Activated naive CD4-positive, alpha-beta T cell (primary cell): Measurements from ENCODE around the gene MED22.

ENCODE experiments used
- DNase-seq, 4 experiments: peaks; one replicate each; lab custom pipeline; 2025; lab: John Stamatoyannopoulos, UW

The MED22 gene

GRCh38 chr9:133355881-133356357, 8.0 kb upstream of the MED22 start:
- no peak for DNase-seq

- DNase-seq, result no peak
These were observed 6.8 kb upstream of the MED22 start for GRCh38 chr9:133354766-133355165.

GRCh38 chr9:133353548-133353947, 5.6 kb upstream of the MED22 start:
- no peak for DNase-seq

- no peak for DNase-seq
These were observed 4.9 kb upstream of the MED22 start for GRCh38 chr9:133352635-133353340.

GRCh38 chr9:133351908-133352634, 4.1 kb upstream of the MED22 start:
- no peak for DNase-seq

GRCh38 chr9:133351526-133351907, 3.6 kb upstream of the MED22 start:
- no peak for DNase-seq

GRCh38 chr9:133349965-133350616, 2.2 kb upstream of the MED22 start:
- no peak for DNase-seq

- no peak for DNase-seq
These were observed 1.0 kb upstream of the MED22 start for GRCh38 chr9:133348718-133349573.

GRCh38 chr9:133347515-133347984, 381 bp downstream of the MED22 start:
- DNase-seq, result peak in 1 of 4 experiments; percentile 46

- no peak for DNase-seq
These were observed 1.7 kb downstream of the MED22 start for GRCh38 chr9:133346021-133346785.

GRCh38 chr9:133345596-133345995, 2.3 kb downstream of the MED22 start:
- no peak for DNase-seq

- DNase-seq, result no peak
These were observed 3.0 kb downstream of the MED22 start for GRCh38 chr9:133344979-133345378.

GRCh38 chr9:133344071-133344470, 3.9 kb downstream of the MED22 start:
- DNase-seq, result no peak

GRCh38 chr9:133342570-133342969, 5.4 kb downstream of the MED22 start:
- no peak for DNase-seq

- DNase-seq, result no peak
These were observed 5.9 kb downstream of the MED22 start for GRCh38 chr9:133342069-133342406.

- no peak for DNase-seq
These were observed 6.4 kb downstream of the MED22 start for GRCh38 chr9:133341369-133342068.

GRCh38 chr9:133340916-133341315, 7.0 kb downstream of the MED22 start:
- no peak for DNase-seq

GRCh38 chr9:133340256-133340655, 7.7 kb downstream of the MED22 start:
- DNase-seq, result no peak

- DNase-seq, result no peak
These were observed 8.3 kb downstream of the MED22 start for GRCh38 chr9:133339641-133340040.
